Muscle of leg (tissue), 11 donors: Measurements from ENCODE around the gene CDH22. TPM values are rescaled to one million over a fixed set of nuclear protein-coding genes. Genes with fewer than 3 reads are reported as not detected.

Source experiments
- DNase-seq: peaks from one replicate; pipeline ENCODE4 v3.0.0; 2013
- H3K27ac ChIP-seq: one replicate; pipeline ENCODE4 v1.5.1; 2013; ENCODE audit warnings: mild to moderate bottlenecking, low read length, control low read depth
- H3K27me3 ChIP-seq: one replicate; pipeline ENCODE4 v1.6.1; 2013; ENCODE audit warnings: low read length; ENCODE audit not compliant: control insufficient read depth, insufficient read depth
- H3K36me3 ChIP-seq: one replicate; pipeline ENCODE4 v1.6.1; 2013; ENCODE audit warnings: low read length; ENCODE audit not compliant: control insufficient read depth, insufficient read depth
- H3K4me1 ChIP-seq: one replicate; pipeline ENCODE4 v1.6.1; 2013; ENCODE audit warnings: low read length; ENCODE audit not compliant: control insufficient read depth, insufficient read depth
- H3K4me3 ChIP-seq: one replicate; pipeline ENCODE4 v1.5.1; 2013; ENCODE audit warnings: low read length, control low read depth
- H3K9me3 ChIP-seq: replicated peaks from 2 replicates; pipeline ENCODE4 v1.6.1; 2013; ENCODE audit warnings: low read depth, low read length; ENCODE audit not compliant: control insufficient read depth
- WGBS: methylation state at CpG from one replicate; pipeline ENCODE4 v1.1.5; 2013; ENCODE audit warnings: missing lambda C conversion rate; ENCODE audit not compliant: insufficient coverage; 5-methylcytosine and 5-hydroxymethylcytosine counted together
- polyA plus RNA-seq, 8 donors: library from polyadenylated mRNA; unstranded; fragments of 120-200 nt; gene quantifications; one replicate each; pipeline versions ENCODE4 v1.2.1 to v1.2.3, GENCODE V29; 2013; ENCODE audit warnings: inconsistent platforms in 1 of 8, low replicate concordance in 1 of 8; ENCODE audit not compliant: insufficient read length in 8 of 8, insufficient read depth in 1 of 8
- total RNA-seq: library from RNA; stranded (reverse); fragments of 120-200 nt; gene quantifications from one replicate; pipeline ENCODE4 v1.2.4, GENCODE V29; 2013

CDH22 gene
- total and polyA plus RNA-seq, 9 donors: 0.13 to 0.43 (median 0.25) TPM

DNA sequence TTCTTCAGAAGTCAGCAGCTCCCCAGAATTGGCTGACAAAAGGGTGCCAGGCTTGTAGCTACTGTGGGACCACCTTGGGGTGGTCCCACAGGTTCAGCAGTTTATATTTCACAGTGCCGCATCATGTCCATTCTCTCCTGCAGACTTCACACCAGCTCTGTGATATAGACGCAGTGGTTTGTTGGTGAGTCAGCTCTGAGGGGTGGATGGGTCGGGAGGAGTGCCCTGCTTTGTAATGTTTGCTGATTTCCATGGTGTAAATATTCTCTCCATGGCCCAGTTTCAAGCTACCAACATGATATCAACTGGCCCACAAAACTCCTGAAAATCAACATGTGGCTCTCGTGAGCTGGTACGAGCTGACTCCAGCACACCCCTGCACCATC is 78.2 kb downstream of the CDH22 start:
- Histone ChIP-seq H3K27me3 (peaks cover 12% of the 10 kb centered on the region), H3K9me3 (no peaks in the 10 kb centered on the region)
- WGBS: no CpG with 5 or more reads among the region's 5 CpGs

DNA sequence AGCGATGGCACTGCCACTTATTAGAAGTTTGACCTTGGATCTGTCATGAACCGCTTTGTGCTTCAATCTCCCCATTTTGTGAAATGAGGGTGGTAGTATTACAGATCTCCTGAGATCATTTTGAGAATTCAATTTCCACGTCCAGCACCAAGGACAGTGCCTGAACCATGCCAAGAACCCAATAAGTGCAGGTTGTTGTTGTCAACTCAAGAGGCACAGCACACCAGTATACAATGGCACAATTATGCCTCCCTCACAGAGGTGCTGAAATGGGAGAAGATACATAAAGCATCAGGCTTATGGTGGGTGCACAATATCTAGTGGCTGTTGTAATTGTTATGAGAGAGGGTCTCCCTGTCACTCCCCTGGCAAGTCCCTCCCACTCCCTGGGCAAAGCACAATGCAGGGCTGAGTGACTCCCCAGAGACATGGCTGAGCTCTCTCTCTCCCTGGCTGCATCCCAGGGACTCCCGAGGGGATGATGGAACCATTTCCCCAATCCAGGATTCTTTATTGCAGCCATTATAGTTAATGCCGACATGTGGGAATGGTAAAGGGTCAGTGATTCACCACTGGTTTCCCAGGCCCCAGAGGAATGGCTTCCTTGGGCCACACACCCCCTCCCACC is 78.7 kb downstream of the CDH22 start:
- H3K36me3 ChIP-seq: no peaks in the 10 kb centered on the region
- H3K27ac ChIP-seq: no peak overlapping the region
- 47% methylated on average over 3 of the region's 5 CpGs for WGBS
- DNase-seq: no peak
- no peaks in the 10 kb centered on the region for H3K9me3 ChIP-seq
- peaks cover 13% of the 10 kb centered on the region for H3K27me3 ChIP-seq
- H3K4me1 ChIP-seq: no peaks in the 10 kb centered on the region
- H3K4me3 ChIP-seq: no peak overlapping the region

More for the DNA sequence above, 78.2 kb downstream of the CDH22 start:
- Histone ChIP-seq H3K4me3 (no peak overlapping the region), H3K4me1 (no peaks in the 10 kb centered on the region), H3K36me3 (no peaks in the 10 kb centered on the region), H3K27ac (no peak overlapping the region)
- no peak for DNase-seq

- Histone ChIP-seq H3K4me3 (no peak overlapping the region), H3K27me3 (peaks cover 14% of the 10 kb centered on the region), H3K4me1 (no peaks in the 10 kb centered on the region), H3K36me3 (no peaks in the 10 kb centered on the region), H3K27ac (no peak overlapping the region), H3K9me3 (no peaks in the 10 kb centered on the region)
- no peak for DNase-seq
- 55% methylated on average over 6 of the region's 8 CpGs for WGBS
Measured at GRCh38 chr20:46228670-46229069, 79.6 kb downstream of the CDH22 start.

DNA sequence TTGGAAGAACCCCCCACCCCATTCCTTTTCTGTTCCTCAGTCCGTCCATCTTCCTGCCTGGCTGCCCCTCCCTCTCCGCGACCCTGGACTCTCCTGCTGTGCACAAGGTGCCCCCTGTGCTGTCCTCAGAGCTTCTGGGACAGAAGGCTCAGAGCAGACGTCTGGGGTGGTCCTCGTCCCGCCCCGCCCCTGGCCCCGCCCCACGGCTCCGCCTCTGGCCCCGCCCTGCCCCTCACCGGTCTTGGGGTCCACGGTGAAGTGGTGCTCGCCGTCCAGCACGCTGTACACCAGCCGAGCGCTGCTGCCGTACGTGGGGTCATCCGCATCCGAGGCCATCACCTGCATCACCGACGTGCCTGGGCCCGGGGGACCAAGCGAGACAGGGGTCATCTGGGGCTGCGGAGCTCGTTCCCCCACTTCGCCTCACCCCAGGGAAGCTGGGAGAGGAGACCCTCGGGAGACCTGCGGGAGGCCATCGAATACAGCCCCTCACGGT is 81.0 kb downstream of the CDH22 start:
- peaks cover 11% of the 10 kb centered on the region for H3K27me3 ChIP-seq
- 55% methylated on average over 30 of the region's 33 CpGs for WGBS
- no peak for DNase-seq

DNA sequence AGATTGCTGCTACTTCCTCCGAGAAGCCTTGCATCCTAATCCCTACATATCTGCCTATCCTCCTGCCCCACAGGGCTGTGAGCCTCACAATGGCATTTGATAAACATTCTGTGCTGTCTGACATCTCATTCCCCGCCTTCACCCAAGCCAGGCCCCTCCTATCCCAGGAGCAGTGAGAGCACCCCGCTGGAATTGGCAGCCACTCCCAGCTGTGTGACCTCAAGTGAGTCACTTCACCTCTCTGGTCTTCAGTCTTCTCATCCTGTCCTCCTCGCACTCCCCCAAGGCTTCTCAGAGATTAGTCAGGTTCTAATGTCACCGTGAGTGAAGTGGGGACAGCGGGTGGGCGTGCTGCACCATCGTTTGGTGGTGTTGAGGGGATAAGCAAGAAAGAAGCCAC is 81.7 kb downstream of the CDH22 start:
- no peak overlapping the region for H3K27ac ChIP-seq
- WGBS: 34% methylated on average over 3 of the region's 8 CpGs
- H3K4me1 ChIP-seq: peaks cover 18% of the 10 kb centered on the region
- H3K4me3 ChIP-seq: no peak overlapping the region
- no peak for DNase-seq
- H3K9me3 ChIP-seq: no peaks in the 10 kb centered on the region
- H3K36me3 ChIP-seq: no peaks in the 10 kb centered on the region
- peaks cover 11% of the 10 kb centered on the region for H3K27me3 ChIP-seq

More for the DNA sequence above, 81.0 kb downstream of the CDH22 start:
- Histone ChIP-seq H3K9me3 (no peaks in the 10 kb centered on the region), H3K27ac (no peak overlapping the region), H3K4me1 (peaks cover 11% of the 10 kb centered on the region), H3K36me3 (no peaks in the 10 kb centered on the region), H3K4me3 (no peak overlapping the region)

GRCh38 chr20:46222521-46223007 is 85.7 kb downstream of the CDH22 start:
- no peak overlapping the region for H3K4me3 ChIP-seq
- H3K36me3 ChIP-seq: no peaks in the 10 kb centered on the region
- 8% methylated on average over 11 of the region's 14 CpGs for WGBS
- H3K9me3 ChIP-seq: no peaks in the 10 kb centered on the region
- peak; percentile 47 for DNase-seq
- no peak overlapping the region for H3K27ac ChIP-seq
- H3K4me1 ChIP-seq: peaks cover 32% of the 10 kb centered on the region
- peaks cover 8% of the 10 kb centered on the region for H3K27me3 ChIP-seq

DNA sequence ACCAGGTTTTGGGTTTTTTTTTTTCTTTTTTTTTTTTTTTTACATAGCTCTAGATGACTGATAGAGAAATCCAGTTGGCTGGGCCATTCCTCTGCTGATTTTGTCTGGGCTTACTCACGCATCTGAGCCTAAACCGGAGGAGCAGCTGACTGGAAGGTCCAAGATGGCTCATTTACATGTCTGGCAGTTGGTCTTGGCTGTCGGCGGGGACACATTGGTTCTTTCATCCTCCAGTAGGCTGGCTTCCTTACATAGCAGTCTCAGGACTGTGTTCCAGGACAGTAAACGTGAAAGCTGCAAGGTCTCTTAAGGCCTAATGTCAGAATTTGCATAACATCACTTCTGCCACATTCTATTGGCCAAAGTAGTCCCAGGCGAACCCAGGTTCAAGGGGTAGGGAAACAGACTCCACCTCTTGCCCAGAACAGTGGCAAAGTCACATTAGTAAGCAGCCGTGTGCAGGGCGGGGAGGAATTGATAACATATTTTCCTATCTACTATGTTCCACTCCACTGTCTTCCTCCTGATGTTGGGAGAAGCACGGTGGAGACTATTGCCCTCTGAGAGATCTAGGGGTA is 87.0 kb downstream of the CDH22 start:
- Histone ChIP-seq H3K4me3 (no peak overlapping the region), H3K36me3 (no peaks in the 10 kb centered on the region), H3K27ac (peak overlapping the region; percentile 57), H3K9me3 (no peaks in the 10 kb centered on the region), H3K4me1 (peaks cover 34% of the 10 kb centered on the region), H3K27me3 (peaks cover 3% of the 10 kb centered on the region)
- 74% methylated on average over 6 of the region's 9 CpGs for WGBS
- peak; percentile 53 for DNase-seq

DNA sequence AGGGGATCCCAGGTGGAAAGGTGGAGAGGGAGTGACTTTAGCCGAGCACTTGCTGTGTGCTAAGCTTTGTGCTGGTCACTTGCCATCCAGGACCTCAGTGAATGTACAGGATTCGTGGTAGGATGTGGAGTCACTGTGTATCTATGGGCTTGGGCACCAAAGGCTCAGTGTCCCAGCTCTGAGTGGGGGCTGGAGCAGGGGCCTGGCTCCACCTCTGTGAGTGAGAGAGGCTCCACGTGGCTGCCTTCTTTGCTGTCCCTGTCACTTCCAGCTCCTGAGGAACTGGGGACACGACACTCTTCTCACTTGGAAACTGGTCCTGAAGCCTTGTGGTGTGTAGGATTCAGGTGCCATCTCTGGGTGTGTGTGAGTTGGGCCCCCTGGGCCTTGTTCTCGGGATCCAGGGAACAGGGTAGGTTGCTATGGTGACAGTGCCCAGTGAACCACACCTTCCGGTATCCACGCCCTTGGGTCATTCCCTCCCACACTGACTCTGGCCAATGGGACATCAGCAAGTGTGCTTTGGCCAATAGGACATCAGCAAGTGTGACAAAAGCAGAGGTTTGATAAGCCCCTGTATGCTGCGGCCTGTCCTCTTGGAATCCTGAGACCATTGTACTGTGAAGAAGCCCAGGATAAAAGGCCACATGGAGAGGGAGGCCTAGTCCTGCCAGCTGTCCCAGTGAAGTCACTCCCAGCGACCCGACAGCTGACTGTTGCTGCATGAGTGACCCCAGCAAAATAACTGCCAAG is 87.7 kb downstream of the CDH22 start:
- peak overlapping the region; percentile 75 for H3K27ac ChIP-seq
- 20% methylated on average over 6 of the region's 10 CpGs for WGBS

GRCh38 chr20:46219920-46220319 is 88.4 kb downstream of the CDH22 start:
- H3K9me3 ChIP-seq: no peaks in the 10 kb centered on the region
- DNase-seq: no peak
- 56% methylated on average over 2 of the region's 2 CpGs for WGBS
- H3K36me3 ChIP-seq: no peaks in the 10 kb centered on the region
- no peak overlapping the region for H3K4me3 ChIP-seq
- peaks cover 42% of the 10 kb centered on the region for H3K4me1 ChIP-seq
- H3K27me3 ChIP-seq: peaks cover 3% of the 10 kb centered on the region
- no peak overlapping the region for H3K27ac ChIP-seq

More for the DNA sequence above, 87.7 kb downstream of the CDH22 start:
- peaks cover 3% of the 10 kb centered on the region for H3K27me3 ChIP-seq
- H3K4me1 ChIP-seq: peaks cover 42% of the 10 kb centered on the region
- H3K4me3 ChIP-seq: no peak overlapping the region
- no peaks in the 10 kb centered on the region for H3K9me3 ChIP-seq
- no peaks in the 10 kb centered on the region for H3K36me3 ChIP-seq
- peak; percentile 69 for DNase-seq

DNA sequence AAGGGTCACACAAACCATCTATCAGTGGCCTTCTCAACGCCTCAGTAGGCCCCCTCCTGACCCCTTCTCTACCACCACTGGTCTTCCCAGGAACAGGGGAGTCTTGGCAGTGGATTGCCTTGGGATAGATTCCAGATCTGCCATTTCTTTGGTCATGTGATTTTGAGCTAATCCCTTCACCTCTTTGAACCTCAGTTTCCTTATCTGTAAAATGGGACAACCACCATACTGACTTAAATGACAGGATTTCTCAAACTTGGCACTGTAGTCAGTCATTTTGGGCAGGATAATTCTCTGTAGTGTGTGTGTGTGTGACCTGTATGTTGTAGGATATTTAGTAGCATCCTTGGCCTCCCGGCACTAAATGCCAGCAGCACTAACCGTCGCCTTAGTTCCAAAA is 89.1 kb downstream of the CDH22 start:
- Histone ChIP-seq H3K4me1 (peaks cover 43% of the 10 kb centered on the region), H3K27me3 (peaks cover 1% of the 10 kb centered on the region)

More for the DNA sequence above, 89.1 kb downstream of the CDH22 start:
- 71% methylated on average over 1 of the region's 4 CpGs for WGBS
- DNase-seq: no peak
- no peaks in the 10 kb centered on the region for H3K9me3 ChIP-seq
- H3K36me3 ChIP-seq: no peaks in the 10 kb centered on the region
- H3K27ac ChIP-seq: no peak overlapping the region
- H3K4me3 ChIP-seq: no peak overlapping the region
